ENCODE data around the gene ARFGEF2. TPM values are rescaled to one million over a fixed set of nuclear protein-coding genes. Genes with fewer than 3 reads are reported as not detected.

Gene ARFGEF2
- polyA plus RNA-seq, 4 donors = 10.8 to 36.1 (median 14.2) TPM

DNA sequence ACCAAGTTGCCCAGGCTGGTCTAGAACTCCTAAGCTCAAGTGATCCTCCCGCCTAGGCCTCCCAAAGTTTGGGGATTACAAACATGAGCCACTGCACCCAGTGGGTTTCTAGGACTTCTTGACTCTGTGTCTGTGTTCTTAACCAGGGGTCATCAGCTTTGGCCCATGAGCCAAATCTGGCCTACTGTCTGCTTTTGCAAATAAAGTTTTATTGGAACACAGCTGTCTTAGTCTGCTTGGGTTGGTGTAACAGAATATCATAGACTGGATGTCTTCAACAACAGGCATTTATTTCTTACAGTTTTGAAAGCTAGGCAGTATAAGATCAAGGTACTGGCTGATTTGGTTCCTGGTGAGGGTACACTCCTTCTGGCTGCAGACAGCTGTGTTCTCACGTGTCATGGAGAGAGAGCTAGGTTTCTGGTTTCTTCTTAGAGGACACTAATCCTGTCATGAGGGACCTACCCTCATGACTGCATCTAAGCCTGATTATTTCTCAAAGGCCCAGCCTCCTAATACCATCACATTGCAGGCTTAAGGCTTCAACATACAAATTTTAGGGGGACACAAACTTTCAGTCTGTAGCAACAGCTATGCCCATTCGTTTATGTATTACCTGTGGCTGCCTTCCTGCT, 23.3 kb downstream of the ARFGEF2 start:
- FAIRE-seq = no peak
- H3K4me3 ChIP-seq (ENCODE audit: low read depth in 1 of 3, low read length in 3 of 3) = no peak overlapping the region
- peaks cover 0 to 42% (median 6%) of the 10 kb centered on the region in 3 donors for H3K36me3 ChIP-seq (ENCODE audit: control insufficient read depth in 3 of 3, insufficient read depth in 2 of 3, low read depth in 1 of 3, low read length in 3 of 3)
- H3K4me1 ChIP-seq (ENCODE audit: control insufficient read depth in 3 of 3, insufficient read depth in 2 of 3, low read depth in 1 of 3, low read length in 2 of 3) = no peaks in the 10 kb centered on the region
- DNase-seq = no peak
- H3K27me3 ChIP-seq (ENCODE audit: control insufficient read depth in 3 of 3, insufficient read depth in 3 of 3, low read length in 3 of 3) = no peaks in the 10 kb centered on the region
- H3K9me3 ChIP-seq (ENCODE audit: control insufficient read depth in 2 of 2, insufficient read depth in 1 of 2, low read depth in 1 of 2, low read length in 1 of 2) = no peaks in the 10 kb centered on the region
- WGBS, 3 donors = 85 to 92% (median 90%) methylated on average over 3 of the region's 3 CpGs
- no peak overlapping the region for H3K27ac ChIP-seq (ENCODE audit: low read depth in 1 of 3, low read length in 2 of 3)

DNA sequence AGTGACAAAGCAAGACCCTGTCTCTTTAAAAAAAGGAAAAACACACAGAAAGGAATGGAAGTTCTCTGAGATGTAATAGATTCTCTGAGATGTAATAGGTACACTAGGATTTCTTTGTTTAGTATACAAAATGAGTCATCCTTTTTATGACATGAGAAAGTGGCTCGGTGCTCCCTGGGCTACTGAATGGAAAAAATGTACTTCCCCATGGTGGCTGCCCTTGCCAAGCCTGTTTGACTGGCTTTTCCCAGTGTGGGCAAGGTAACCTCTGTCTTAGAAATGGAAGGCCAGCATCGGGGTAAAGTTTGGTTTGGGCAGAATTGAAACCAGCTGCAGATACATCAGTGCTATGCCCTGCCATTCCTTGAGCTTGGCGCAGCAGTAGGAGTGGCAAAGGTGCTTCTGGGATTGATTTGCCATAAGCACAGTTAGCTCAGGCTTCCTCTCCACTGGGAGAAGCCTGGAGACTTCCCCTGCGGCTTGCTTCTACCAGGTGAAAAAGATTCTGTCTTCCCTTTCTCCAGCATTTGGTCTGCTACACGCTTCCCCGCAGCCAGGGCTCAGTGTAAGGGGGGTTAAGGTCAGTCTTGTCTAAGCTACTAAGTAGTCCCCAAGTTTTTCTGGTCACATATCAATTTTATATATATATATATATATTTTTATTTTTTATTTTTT, 24.5 kb downstream of the ARFGEF2 start:
- no peaks in the 10 kb centered on the region for H3K9me3 ChIP-seq (ENCODE audit: control insufficient read depth in 2 of 2, insufficient read depth in 1 of 2, low read depth in 1 of 2, low read length in 1 of 2)
- FAIRE-seq = no peak
- no peaks in the 10 kb centered on the region for H3K27me3 ChIP-seq (ENCODE audit: control insufficient read depth in 3 of 3, insufficient read depth in 3 of 3, low read length in 3 of 3)
- 26 to 66% (median 49%) methylated on average over 6 of the region's 6 CpGs for WGBS, 3 donors
- peak; percentile 64 to 92 for DNase-seq
- H3K27ac ChIP-seq (ENCODE audit: low read depth in 1 of 3, low read length in 2 of 3) = peak overlapping the region in 2 of 3 donors; percentile 2 to 59
- H3K4me1 ChIP-seq (ENCODE audit: control insufficient read depth in 3 of 3, insufficient read depth in 2 of 3, low read depth in 1 of 3, low read length in 2 of 3) = no peaks in the 10 kb centered on the region
- no peak overlapping the region for H3K4me3 ChIP-seq (ENCODE audit: low read depth in 1 of 3, low read length in 3 of 3)
- H3K36me3 ChIP-seq (ENCODE audit: control insufficient read depth in 3 of 3, insufficient read depth in 2 of 3, low read depth in 1 of 3, low read length in 3 of 3) = peaks cover 0 to 49% (median 7%) of the 10 kb centered on the region in 3 donors

DNA sequence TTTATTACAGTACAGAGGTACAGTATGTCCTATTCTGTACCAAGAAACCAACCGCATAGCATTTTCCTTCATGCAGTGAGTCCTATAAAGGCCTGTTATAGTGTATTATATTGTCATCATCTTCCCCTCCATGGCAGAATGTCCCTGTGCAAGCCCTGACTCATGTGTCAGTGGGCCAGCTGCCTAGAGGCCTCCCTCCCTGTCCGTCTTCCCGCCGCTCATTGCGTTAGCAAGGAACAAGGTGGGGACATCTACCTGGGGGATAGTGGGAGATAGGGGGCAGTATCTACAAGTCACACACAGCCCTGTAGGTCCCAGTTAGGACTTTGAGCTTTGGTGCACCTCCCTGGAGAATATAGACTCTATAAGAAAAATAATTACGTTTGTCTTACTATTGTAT, 27.1 kb downstream of the ARFGEF2 start:
- H3K36me3 ChIP-seq (ENCODE audit: control insufficient read depth in 3 of 3, insufficient read depth in 2 of 3, low read depth in 1 of 3, low read length in 3 of 3) = peaks cover 10 to 54% (median 18%) of the 10 kb centered on the region in 3 donors
- FAIRE-seq = no peak

DNA sequence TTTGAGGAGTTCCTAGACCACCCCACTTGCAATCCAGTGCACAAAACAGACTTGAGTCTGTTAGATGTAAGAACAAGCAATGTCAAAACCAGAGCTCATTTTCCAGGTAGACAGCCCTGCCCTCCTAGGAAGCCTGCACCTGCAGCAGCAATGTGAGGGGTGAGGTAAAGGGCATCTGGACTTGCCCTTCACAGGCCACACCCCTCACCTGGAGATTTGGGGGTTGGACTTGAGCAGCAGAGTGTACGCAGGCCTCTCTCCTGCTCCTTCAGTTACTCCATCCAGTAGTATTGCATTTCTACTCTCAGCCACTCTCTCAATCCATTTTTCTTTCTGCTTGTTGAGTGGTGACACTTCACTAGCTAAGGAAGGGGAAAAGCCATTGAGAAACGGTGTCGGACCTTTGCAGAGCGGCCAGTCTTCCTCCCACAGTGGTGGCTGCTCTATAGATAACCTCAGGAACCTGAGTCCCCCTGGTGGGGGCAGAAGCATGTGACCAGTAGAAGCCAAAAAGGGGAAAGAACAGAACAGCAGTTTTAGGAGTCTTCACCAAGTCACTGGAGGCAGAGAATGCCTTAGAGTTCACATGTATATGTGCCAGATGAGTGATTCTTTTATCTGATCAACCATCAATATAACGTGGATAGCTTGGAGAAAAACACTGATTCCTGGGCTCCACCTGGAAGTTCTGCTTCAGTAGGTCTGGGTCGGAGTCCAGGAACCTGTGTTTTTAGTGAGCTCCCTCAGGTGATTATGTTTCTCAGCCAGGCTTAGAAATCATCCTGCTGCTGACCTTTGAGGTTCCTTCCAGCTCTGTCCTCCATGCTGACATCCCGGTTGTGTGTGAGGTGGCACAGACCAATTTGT, 28.0 kb downstream of the ARFGEF2 start:
- WGBS, 3 donors = 54 to 76% (median 63%) methylated on average over 7 of the region's 7 CpGs
- Histone ChIP-seq H3K4me1 (ENCODE audit: control insufficient read depth in 3 of 3, insufficient read depth in 2 of 3, low read depth in 1 of 3, low read length in 2 of 3) (no peaks in the 10 kb centered on the region), H3K9me3 (ENCODE audit: control insufficient read depth in 2 of 2, insufficient read depth in 1 of 2, low read depth in 1 of 2, low read length in 1 of 2) (no peaks in the 10 kb centered on the region), H3K36me3 (ENCODE audit: control insufficient read depth in 3 of 3, insufficient read depth in 2 of 3, low read depth in 1 of 3, low read length in 3 of 3) (peaks cover 15 to 54% (median 20%) of the 10 kb centered on the region in 3 donors), H3K27ac (ENCODE audit: low read depth in 1 of 3, low read length in 2 of 3) (no peak overlapping the region), H3K27me3 (ENCODE audit: control insufficient read depth in 3 of 3, insufficient read depth in 3 of 3, low read length in 3 of 3) (no peaks in the 10 kb centered on the region), H3K4me3 (ENCODE audit: low read depth in 1 of 3, low read length in 3 of 3) (no peak overlapping the region)
- DNase-seq (peak; percentile 32 to 67), FAIRE-seq (no peak)

More for the DNA sequence above, 27.1 kb downstream of the ARFGEF2 start:
- H3K4me1 ChIP-seq (ENCODE audit: control insufficient read depth in 3 of 3, insufficient read depth in 2 of 3, low read depth in 1 of 3, low read length in 2 of 3) = no peaks in the 10 kb centered on the region
- no peaks in the 10 kb centered on the region for H3K27me3 ChIP-seq (ENCODE audit: control insufficient read depth in 3 of 3, insufficient read depth in 3 of 3, low read length in 3 of 3)
- H3K9me3 ChIP-seq (ENCODE audit: control insufficient read depth in 2 of 2, insufficient read depth in 1 of 2, low read depth in 1 of 2, low read length in 1 of 2) = no peaks in the 10 kb centered on the region
- no peak overlapping the region for H3K27ac ChIP-seq (ENCODE audit: low read depth in 1 of 3, low read length in 2 of 3)
- no peak overlapping the region for H3K4me3 ChIP-seq (ENCODE audit: low read depth in 1 of 3, low read length in 3 of 3)
- DNase-seq = peak in 1 of 2 donors; percentile 29
- 79 to 87% (median 84%) methylated on average over 6 of the region's 6 CpGs for WGBS, 3 donors

DNA sequence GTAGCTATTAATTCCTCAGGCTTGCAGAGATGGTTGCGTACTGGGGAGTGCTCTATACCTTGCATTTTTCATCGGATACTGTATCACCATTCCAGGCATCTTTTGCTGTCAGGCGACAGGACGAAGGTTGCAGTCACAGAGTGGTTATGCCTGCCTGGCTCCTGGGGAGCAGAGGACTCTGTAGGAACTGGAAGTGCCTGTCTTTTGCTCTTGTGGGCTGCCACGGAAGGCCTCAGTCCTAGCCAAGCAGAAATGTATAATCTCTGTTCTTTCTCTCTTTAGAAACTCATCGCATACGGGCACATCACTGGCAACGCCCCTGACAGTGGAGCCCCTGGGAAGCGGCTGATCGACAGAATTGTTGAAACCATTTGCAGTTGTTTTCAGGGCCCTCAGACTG, 29.5 kb downstream of the ARFGEF2 start:
- Histone ChIP-seq H3K4me1 (ENCODE audit: control insufficient read depth in 3 of 3, insufficient read depth in 2 of 3, low read depth in 1 of 3, low read length in 2 of 3) (no peaks in the 10 kb centered on the region), H3K4me3 (ENCODE audit: low read depth in 1 of 3, low read length in 3 of 3) (no peak overlapping the region), H3K36me3 (ENCODE audit: control insufficient read depth in 3 of 3, insufficient read depth in 2 of 3, low read depth in 1 of 3, low read length in 3 of 3) (peaks cover 22 to 56% (median 27%) of the 10 kb centered on the region in 3 donors), H3K27ac (ENCODE audit: low read depth in 1 of 3, low read length in 2 of 3) (no peak overlapping the region), H3K27me3 (ENCODE audit: control insufficient read depth in 3 of 3, insufficient read depth in 3 of 3, low read length in 3 of 3) (no peaks in the 10 kb centered on the region), H3K9me3 (ENCODE audit: control insufficient read depth in 2 of 2, insufficient read depth in 1 of 2, low read depth in 1 of 2, low read length in 1 of 2) (no peaks in the 10 kb centered on the region)
- FAIRE-seq (no peak), DNase-seq (no peak)
- WGBS, 3 donors = 92 to 94% (median 94%) methylated on average over 10 of the region's 10 CpGs

DNA sequence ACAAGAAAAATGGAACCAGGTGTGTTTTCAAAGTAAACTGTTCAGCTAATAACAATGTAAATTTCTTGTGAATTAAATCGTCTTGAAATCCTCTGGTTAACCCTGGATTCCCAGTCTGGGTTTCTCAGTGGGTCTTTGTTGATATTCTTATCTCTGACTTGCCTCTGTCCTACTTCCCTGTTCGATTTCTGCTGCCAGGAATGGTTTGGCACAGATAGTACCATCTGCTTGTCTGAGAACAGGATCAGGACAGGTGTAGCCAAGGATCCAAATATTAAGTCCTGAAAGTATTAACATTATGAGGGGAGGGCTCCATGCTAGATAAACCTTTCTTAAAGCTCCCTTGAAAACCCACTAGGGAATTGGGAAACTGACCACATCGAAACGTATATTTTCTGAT, 30.1 kb downstream of the ARFGEF2 start:
- H3K36me3 ChIP-seq (ENCODE audit: control insufficient read depth in 3 of 3, insufficient read depth in 2 of 3, low read depth in 1 of 3, low read length in 3 of 3) = peaks cover 23 to 57% (median 27%) of the 10 kb centered on the region in 3 donors
- H3K27me3 ChIP-seq (ENCODE audit: control insufficient read depth in 3 of 3, insufficient read depth in 3 of 3, low read length in 3 of 3) = no peaks in the 10 kb centered on the region
- H3K4me1 ChIP-seq (ENCODE audit: control insufficient read depth in 3 of 3, insufficient read depth in 2 of 3, low read depth in 1 of 3, low read length in 2 of 3) = no peaks in the 10 kb centered on the region
- no peaks in the 10 kb centered on the region for H3K9me3 ChIP-seq (ENCODE audit: control insufficient read depth in 2 of 2, insufficient read depth in 1 of 2, low read depth in 1 of 2, low read length in 1 of 2)
- DNase-seq (no peak), FAIRE-seq (no peak)
- no peak overlapping the region for H3K4me3 ChIP-seq (ENCODE audit: low read depth in 1 of 3, low read length in 3 of 3)
- H3K27ac ChIP-seq (ENCODE audit: low read depth in 1 of 3, low read length in 2 of 3) = no peak overlapping the region
- 55 to 76% (median 72%) methylated on average over 4 of the region's 4 CpGs for WGBS, 3 donors

DNA sequence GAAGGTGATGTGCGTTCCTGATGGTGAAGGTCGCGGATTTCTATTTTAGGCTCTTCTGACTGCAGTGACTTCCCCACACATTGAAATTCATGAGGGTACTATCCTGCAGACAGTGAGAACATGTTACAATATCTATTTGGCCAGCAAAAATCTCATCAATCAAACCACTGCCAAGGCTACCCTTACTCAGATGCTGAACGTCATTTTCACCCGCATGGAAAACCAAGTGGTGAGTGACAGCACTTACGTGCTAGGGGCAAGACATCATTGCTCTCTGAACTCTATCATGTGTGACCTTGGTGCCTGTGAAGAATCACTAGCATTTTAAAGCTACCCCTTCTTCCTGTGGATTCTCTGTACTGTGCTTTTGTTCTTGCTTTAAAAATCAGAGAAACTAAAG, 31.1 kb downstream of the ARFGEF2 start:
- no peak overlapping the region for H3K4me3 ChIP-seq (ENCODE audit: low read depth in 1 of 3, low read length in 3 of 3)
- H3K36me3 ChIP-seq (ENCODE audit: control insufficient read depth in 3 of 3, insufficient read depth in 2 of 3, low read depth in 1 of 3, low read length in 3 of 3) = peaks cover 28 to 67% (median 35%) of the 10 kb centered on the region in 3 donors
- H3K4me1 ChIP-seq (ENCODE audit: control insufficient read depth in 3 of 3, insufficient read depth in 2 of 3, low read depth in 1 of 3, low read length in 2 of 3) = no peaks in the 10 kb centered on the region
- FAIRE-seq = no peak
- H3K27ac ChIP-seq (ENCODE audit: low read depth in 1 of 3, low read length in 2 of 3) = no peak overlapping the region
- no peaks in the 10 kb centered on the region for H3K9me3 ChIP-seq (ENCODE audit: control insufficient read depth in 2 of 2, insufficient read depth in 1 of 2, low read depth in 1 of 2, low read length in 1 of 2)
- H3K27me3 ChIP-seq (ENCODE audit: control insufficient read depth in 3 of 3, insufficient read depth in 3 of 3, low read length in 3 of 3) = no peaks in the 10 kb centered on the region
- 91 to 94% (median 93%) methylated on average over 6 of the region's 6 CpGs for WGBS, 3 donors
- no peak for DNase-seq

DNA sequence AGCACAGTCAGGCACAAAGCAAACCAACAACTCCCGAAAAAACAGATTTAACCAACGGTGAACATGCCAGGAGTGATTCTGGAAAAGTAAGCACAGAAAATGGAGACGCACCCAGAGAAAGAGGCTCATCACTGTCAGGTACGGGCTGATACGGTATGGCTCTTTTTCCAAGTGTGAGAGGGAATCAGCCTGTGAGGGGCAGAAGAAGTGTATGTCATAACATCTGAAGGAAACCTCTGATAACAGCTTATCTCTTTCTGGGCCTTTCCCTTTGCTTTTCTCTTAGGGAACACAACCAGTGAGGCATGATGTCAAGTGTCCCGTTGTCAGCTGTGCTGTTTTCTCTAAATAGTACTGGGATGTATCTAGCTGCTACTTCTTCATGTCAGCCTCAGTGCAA, 32.1 kb downstream of the ARFGEF2 start:
- no peak for FAIRE-seq
- 91 to 97% (median 95%) methylated on average over 6 of the region's 6 CpGs for WGBS, 3 donors

More for the DNA sequence above, 32.1 kb downstream of the ARFGEF2 start:
- Histone ChIP-seq H3K4me1 (ENCODE audit: control insufficient read depth in 3 of 3, insufficient read depth in 2 of 3, low read depth in 1 of 3, low read length in 2 of 3) (no peaks in the 10 kb centered on the region), H3K36me3 (ENCODE audit: control insufficient read depth in 3 of 3, insufficient read depth in 2 of 3, low read depth in 1 of 3, low read length in 3 of 3) (peaks cover 26 to 67% (median 35%) of the 10 kb centered on the region in 3 donors), H3K9me3 (ENCODE audit: control insufficient read depth in 2 of 2, insufficient read depth in 1 of 2, low read depth in 1 of 2, low read length in 1 of 2) (no peaks in the 10 kb centered on the region), H3K27me3 (ENCODE audit: control insufficient read depth in 3 of 3, insufficient read depth in 3 of 3, low read length in 3 of 3) (no peaks in the 10 kb centered on the region), H3K4me3 (ENCODE audit: low read depth in 1 of 3, low read length in 3 of 3) (no peak overlapping the region), H3K27ac (ENCODE audit: low read depth in 1 of 3, low read length in 2 of 3) (no peak overlapping the region)
- DNase-seq = no peak

All from small intestine (tissue), 7 donors.